IMR-90 (cell line): ENCODE data around the gene SCTR. TPM values are rescaled to one million over a fixed set of nuclear protein-coding genes. Genes with fewer than 3 reads are reported as not detected.

Experiments used
- ATAC-seq: fragments of 200-7000 bp; cut with Tn5 transposase; 2 replicates; pipeline ENCODE4 v1.9.1; 2020; ENCODE audit warnings: low read depth, mild to moderate bottlenecking, moderate library complexity
- BruUV-seq: library from RNA; stranded (reverse); fragments of 400-500 nt; replicated peaks from 2 replicates; lab custom pipeline; 2021; lab: Mats Ljungman, UMichigan
- CTCF ChIA-PET: fragments of 300-600 bp; formaldehyde crosslinking; extraction: SDS; loops from one replicate; lab custom pipeline; 2021; ENCODE audit warnings: antibody characterized with exemption; lab: Yijun Ruan, JAX
- POLR2A ChIA-PET: fragments of 300-600 bp; sonication (Branson Sonifier 250); formaldehyde crosslinking; loops from one replicate; lab custom pipeline; 2022; ENCODE audit warnings: antibody characterized with exemption; ENCODE audit not compliant: unreplicated experiment; lab: Charles Lee
- DNase-seq: peaks from one replicate; pipeline ENCODE4 v3.0.0; 2013
- H2AFZ ChIP-seq: replicated peaks from 2 replicates; pipeline ENCODE3; 2013; ENCODE audit warnings: low read length, mild to moderate bottlenecking; ENCODE audit not compliant: poor library complexity
- H2AK5ac ChIP-seq: 2 replicates; pipeline ENCODE4 v1.6.1; 2013; ENCODE audit warnings: low read depth, low read length, inconsistent platforms
- H2AK9ac ChIP-seq: replicated peaks from 2 replicates; pipeline ENCODE3; 2013; ENCODE audit warnings: mild to moderate bottlenecking, low read depth, low read length, moderate library complexity; ENCODE audit not compliant: poor library complexity
- H2BK120ac ChIP-seq: 2 replicates; pipeline ENCODE4 v1.6.1; 2013; ENCODE audit warnings: low read depth, low read length, inconsistent platforms
- H2BK15ac ChIP-seq: 3 replicates; pipeline ENCODE4 v1.6.1; 2013; ENCODE audit warnings: low read depth, low read length, inconsistent platforms
- H2BK20ac ChIP-seq: 2 replicates; pipeline ENCODE4 v1.6.1; 2013; ENCODE audit warnings: low read depth, mild to moderate bottlenecking, inconsistent platforms, low read length, moderate library complexity
- H2BK5ac ChIP-seq: 2 replicates; pipeline ENCODE4 v1.6.1; 2013; ENCODE audit warnings: mild to moderate bottlenecking, low read depth, low read length, inconsistent platforms; ENCODE audit not compliant: poor library complexity, severe bottlenecking
- H3K14ac ChIP-seq: replicated peaks from 2 replicates; pipeline ENCODE4 v1.6.1; 2013; ENCODE audit warnings: low read depth, low read length, inconsistent platforms
- H3K18ac ChIP-seq: 2 replicates; pipeline ENCODE4 v1.6.1; 2013; ENCODE audit warnings: low read depth, low read length, control low read depth
- H3K23ac ChIP-seq: 2 replicates; pipeline ENCODE4 v1.6.1; 2013; ENCODE audit warnings: low read depth, low read length, inconsistent platforms
- H3K27ac ChIP-seq: 2 replicates; pipeline ENCODE4 v1.5.1; 2013; ENCODE audit warnings: mild to moderate bottlenecking, control low read depth, low read length; ENCODE audit not compliant: insufficient read depth
- H3K27me3 ChIP-seq: 2 replicates; pipeline ENCODE4 v1.6.1; 2013; ENCODE audit warnings: low read length; ENCODE audit not compliant: control insufficient read depth, insufficient read depth
- H3K36me3 ChIP-seq: 2 replicates; pipeline ENCODE4 v1.6.1; 2013; ENCODE audit warnings: low read length, mixed read lengths; ENCODE audit not compliant: control insufficient read depth, insufficient read depth
- H3K4ac ChIP-seq: 2 replicates; pipeline ENCODE4 v1.6.1; 2013; ENCODE audit warnings: low read depth, low read length, inconsistent platforms
- H3K4me1 ChIP-seq: 2 replicates; pipeline ENCODE4 v1.6.1; 2013; ENCODE audit warnings: low read length, mixed read lengths; ENCODE audit not compliant: control insufficient read depth, insufficient read depth
- H3K4me2 ChIP-seq: 2 replicates; pipeline ENCODE4 v1.6.1; 2013; ENCODE audit warnings: low read depth, mild to moderate bottlenecking, control low read depth, low read length, moderate library complexity
- H3K4me3 ChIP-seq: 2 replicates; pipeline ENCODE4 v1.5.1; 2013; ENCODE audit warnings: low read depth, mild to moderate bottlenecking, control low read depth, low read length, moderate library complexity; ENCODE audit not compliant: insufficient read depth
- H3K56ac ChIP-seq: 2 replicates; pipeline ENCODE4 v1.6.1; 2013; ENCODE audit warnings: low read length, inconsistent platforms; ENCODE audit not compliant: insufficient read depth; ENCODE audit errors: extremely low read depth
- H3K79me1 ChIP-seq, 2 experiments: 2 replicates each; pipeline ENCODE4 v1.6.1; 2013; ENCODE audit warnings: low read length in 2 of 2, inconsistent platforms in 1 of 2, low read depth in 1 of 2
- H3K9ac ChIP-seq: 2 replicates; pipeline ENCODE4 v1.6.1; 2013; ENCODE audit warnings: low read depth, low read length, control low read depth
- H3K9me1 ChIP-seq: 2 replicates; pipeline ENCODE4 v1.6.1; 2013; ENCODE audit warnings: low read length, inconsistent platforms; ENCODE audit not compliant: insufficient read depth
- H3K9me3 ChIP-seq: 2 replicates; pipeline ENCODE4 v1.6.1; 2013; ENCODE audit warnings: low read length; ENCODE audit not compliant: control insufficient read depth, insufficient read depth
- H4K20me1 ChIP-seq: 2 replicates; pipeline ENCODE4 v1.6.1; 2013; ENCODE audit warnings: low read length, inconsistent platforms; ENCODE audit not compliant: insufficient read depth
- H4K5ac ChIP-seq: 2 replicates; pipeline ENCODE4 v1.6.1; 2013; ENCODE audit warnings: mild to moderate bottlenecking, low read depth, low read length, control low read depth
- H4K8ac ChIP-seq, 2 experiments: 2 replicates each; pipeline ENCODE4 v1.6.1; 2013; ENCODE audit warnings: low read depth in 2 of 2, low read length in 2 of 2, control low read depth in 1 of 2, inconsistent platforms in 1 of 2
- H4K91ac ChIP-seq: 2 replicates; pipeline ENCODE4 v1.6.1; 2013; ENCODE audit warnings: low read depth, low read length, inconsistent platforms; ENCODE audit not compliant: insufficient read depth
- BHLHE40 ChIP-seq: fragments of 150-350 bp; IDR thresholded peaks from 2 replicates; pipeline ENCODE4 v1.6.1; 2016; ENCODE audit warnings: mild to moderate bottlenecking, low read depth, low read length
- CEBPB ChIP-seq: IDR thresholded peaks from 2 replicates; pipeline ENCODE4 v1.6.1; 2012; ENCODE audit warnings: low read depth, low read length, improper control_type of control experiment
- CHD1 ChIP-seq: IDR thresholded peaks from 2 replicates; pipeline ENCODE4 v1.6.1; 2012; ENCODE audit warnings: low read depth, low read length, improper control_type of control experiment
- CTCF ChIP-seq: conservative IDR thresholded peaks from 2 replicates; pipeline ENCODE4 v1.5.1; 2012; ENCODE audit warnings: mild to moderate bottlenecking, low read depth, low read length, improper control_type of control experiment
- ELK1 ChIP-seq: fragments of 150-350 bp; IDR thresholded peaks from 2 replicates; pipeline ENCODE4 v1.6.1; 2016; ENCODE audit warnings: low read depth, mild to moderate bottlenecking, low read length, moderate library complexity, borderline replicate concordance
- FOS ChIP-seq: fragments of 150-350 bp; IDR thresholded peaks from 2 replicates; pipeline ENCODE4 v1.6.1; 2016; ENCODE audit warnings: low read depth, low read length
- MAFK ChIP-seq: IDR thresholded peaks from 2 replicates; pipeline ENCODE4 v1.6.1; 2012; ENCODE audit warnings: low read depth, low read length, improper control_type of control experiment
- MAZ ChIP-seq: IDR thresholded peaks from 2 replicates; pipeline ENCODE4 v1.6.1; 2012; ENCODE audit warnings: low read depth, mild to moderate bottlenecking, low read length, improper control_type of control experiment, moderate library complexity, borderline replicate concordance
- MXI1 ChIP-seq: IDR thresholded peaks from 2 replicates; pipeline ENCODE4 v1.6.1; 2012; ENCODE audit warnings: low read depth, mild to moderate bottlenecking, low read length, moderate library complexity, borderline replicate concordance
- NFE2L2 ChIP-seq: fragments of 150-350 bp; IDR thresholded peaks from 2 replicates; pipeline ENCODE4 v1.6.1; 2016; ENCODE audit warnings: low read depth, mild to moderate bottlenecking, low read length
- POLR2A ChIP-seq: IDR thresholded peaks from 2 replicates; pipeline ENCODE4 v1.6.1; 2012; ENCODE audit warnings: mild to moderate bottlenecking, low read depth, low read length
- RAD21 ChIP-seq: IDR thresholded peaks from 2 replicates; pipeline ENCODE4 v1.6.1; 2012; ENCODE audit warnings: low read length, improper control_type of control experiment
- RCOR1 ChIP-seq: IDR thresholded peaks from 2 replicates; pipeline ENCODE4 v1.6.1; 2012; ENCODE audit warnings: mild to moderate bottlenecking, low read length, improper control_type of control experiment; ENCODE audit not compliant: insufficient replicate concordance
- RFX5 ChIP-seq: IDR thresholded peaks from 2 replicates; pipeline ENCODE4 v1.8.0; 2012; ENCODE audit warnings: low read depth, mild to moderate bottlenecking, low read length, moderate library complexity
- SMC3 ChIP-seq: fragments of 150-350 bp; IDR thresholded peaks from 2 replicates; pipeline ENCODE4 v1.6.1; 2016; ENCODE audit warnings: low read depth, mild to moderate bottlenecking, antibody characterized with exemption, low read length, moderate library complexity
- WGBS, 2 experiments: methylation state at CpG; one replicate each; pipeline versions ENCODE4 v1.1.5 to v1.1.7; 2013; ENCODE audit warnings: missing lambda C conversion rate in 2 of 2; ENCODE audit not compliant: insufficient read length in 1 of 2; ENCODE audit errors: extremely low coverage in 2 of 2; 5-methylcytosine and 5-hydroxymethylcytosine counted together
- dilution Hi-C: fragments of 300-500 bp; cut with HindIII; formaldehyde crosslinking; loops from one replicate; pipeline ENCODE4 v1.14.3; 2018; ENCODE audit warnings: low sequenced_read_pairs; ENCODE audit not compliant: unreplicated experiment
- in situ Hi-C: fragments of 300-500 bp; cut with MboI; formaldehyde crosslinking; loops from 3 replicates; pipeline ENCODE4 v1.14.3; 2019; ENCODE audit warnings: low sequenced_read_pairs, inconsistent platforms, mixed read lengths
- intact Hi-C: fragments of 100-400 bp; cut with micrococcal nuclease; formaldehyde crosslinking; loops from 2 replicates; pipeline ENCODE4 v1.10.0; 2022
- polyA plus RNA-seq, 3 experiments: library from polyadenylated mRNA; depleted of rRNA; stranded (reverse); fragments of >200 nt; gene quantifications; 2 replicates each; pipeline ENCODE4 v1.2.3, GENCODE V29; 2012; ENCODE audit warnings: low replicate concordance in 1 of 3
- total RNA-seq: library from RNA; depleted of rRNA; stranded (reverse); fragments of >200 nt; gene quantifications from 2 replicates; pipeline ENCODE4 v1.2.3, GENCODE V29; 2012
- TF ChIP-seq, protein P1 (sequence below): fragments of 150-350 bp; IDR thresholded peaks from 2 replicates; pipeline ENCODE4 v1.6.1; 2017; ENCODE audit warnings: mild to moderate bottlenecking, antibody characterized with exemption, low read length, low read depth

SCTR gene
- total and polyA plus RNA-seq, 2 of the 4 experiments (the other 2 are of a cell fraction), result not detected

GRCh38 chr2:119475857-119476244 is 48.4 kb downstream of the SCTR start:
- Histone ChIP-seq H3K18ac (no peak overlapping the region), H3K79me1 (no peaks in the 10 kb centered on the region), H3K36me3 (no peaks in the 10 kb centered on the region), H3K9me3 (no peaks in the 10 kb centered on the region), H4K91ac (no peak overlapping the region), H2AK9ac (no peak overlapping the region), H2AK5ac (no peak overlapping the region), H3K4me1 (no peaks in the 10 kb centered on the region), H2BK5ac (no peak overlapping the region), H3K9ac (no peak overlapping the region), H3K27ac (no peak overlapping the region), H2BK20ac (no peak overlapping the region), H2AFZ (no peak overlapping the region), H3K27me3 (peaks cover 21% of the 10 kb centered on the region), H2BK120ac (no peak overlapping the region), H3K4ac (no peak overlapping the region), H3K4me2 (no peak overlapping the region), H3K4me3 (no peak overlapping the region), H3K23ac (no peak overlapping the region), H3K9me1 (no peaks in the 10 kb centered on the region), H2BK15ac (no peak overlapping the region), H4K8ac (no peak overlapping the region), H4K5ac (no peak overlapping the region), H3K14ac (no peak overlapping the region), H3K56ac (no peak overlapping the region), H4K20me1 (no peaks in the 10 kb centered on the region)
- WGBS, 2 experiments, result no CpG with 5 or more reads among the region's 6 CpGs
- TF ChIP-seq ELK1 (no peak), CHD1 (no peak), MXI1 (no peak), BHLHE40 (no peak), CTCF (no peak), SMC3 (no peak), MAFK (no peak), MAZ (no peak), RAD21 (no peak), CEBPB (no peak), NFE2L2 (no peak), POLR2A (no peak), FOS (no peak), RCOR1 (no peak), RFX5 (no peak)
- TF ChIP-seq, protein P1, sequence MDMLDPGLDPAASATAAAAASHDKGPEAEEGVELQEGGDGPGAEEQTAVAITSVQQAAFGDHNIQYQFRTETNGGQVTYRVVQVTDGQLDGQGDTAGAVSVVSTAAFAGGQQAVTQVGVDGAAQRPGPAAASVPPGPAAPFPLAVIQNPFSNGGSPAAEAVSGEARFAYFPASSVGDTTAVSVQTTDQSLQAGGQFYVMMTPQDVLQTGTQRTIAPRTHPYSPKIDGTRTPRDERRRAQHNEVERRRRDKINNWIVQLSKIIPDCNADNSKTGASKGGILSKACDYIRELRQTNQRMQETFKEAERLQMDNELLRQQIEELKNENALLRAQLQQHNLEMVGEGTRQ, result no peak
- in situ Hi-C loops, result no loop called here
- no peak for DNase-seq
- ChIA-PET POLR2A (no interaction called here), CTCF (interaction anchor here (0.6 to 1.4 kb wide), 7 partner anchors 10 to 595 kb away, joined by 3 to 6 read pairs (median 5); no protein-coding TSS in a partner anchor)
- dilution Hi-C loops, result no loop called here
- intact Hi-C loops, result loop anchor here (1.0 to 5.0 kb wide), 3 partner anchors 69 to 594 kb away; no protein-coding TSS in a partner anchor
- ATAC-seq, result no peak
- BruUV-seq, result no TSS peak
